GM12873 (cell line): ENCODE measurements around the gene SLC16A5.

ENCODE experiments used
- CTCF ChIP-seq: IDR thresholded peaks from 2 replicates; pipeline ENCODE4 v1.5.1; 2012; ENCODE audit warnings: low read depth, mild to moderate bottlenecking, moderate library complexity, low read length, control low read depth; ENCODE audit not compliant: insufficient read depth; ENCODE audit errors: missing control alignments

Gene SLC16A5

DNA sequence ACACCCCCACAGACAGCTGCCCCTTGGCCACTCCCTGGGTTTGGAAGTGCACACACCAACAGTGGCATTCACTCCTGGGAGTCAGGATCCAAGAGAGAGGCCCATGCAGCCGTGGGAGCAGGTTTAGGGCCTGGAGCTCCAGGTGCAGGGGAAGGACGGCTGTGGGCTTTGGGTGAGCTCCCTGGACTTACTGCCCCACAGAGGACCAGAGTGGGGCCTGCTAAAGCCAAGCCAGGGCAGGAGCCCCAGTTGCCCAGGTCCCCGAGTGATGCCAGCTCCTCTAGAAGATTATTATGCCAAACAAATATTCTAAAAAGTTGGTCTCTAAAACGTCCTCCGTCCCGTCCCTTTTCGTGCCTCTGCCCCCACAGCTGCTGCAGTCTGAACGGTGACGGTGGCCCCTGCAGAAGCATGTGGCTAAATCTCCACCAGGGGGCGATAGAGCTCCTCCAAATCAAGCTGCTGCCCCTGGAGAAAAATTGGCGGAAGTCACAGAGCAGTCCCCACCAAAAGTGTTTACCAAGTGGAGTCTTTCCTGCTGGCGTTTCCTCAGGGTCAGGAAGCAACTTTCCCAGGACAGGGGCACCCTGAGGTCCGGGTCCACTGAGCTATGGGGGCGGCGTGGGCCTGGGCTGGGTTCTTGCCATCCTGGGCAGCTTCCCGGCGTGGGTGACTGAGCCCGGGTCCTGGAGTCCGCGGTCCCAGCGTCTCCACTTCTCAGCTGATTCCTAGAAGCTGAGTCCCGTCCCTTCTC is 26.2 kb downstream of the SLC16A5 start:
- peak; percentile 90 for TF ChIP-seq CTCF

GRCh38 chr17:75114552-75115314 is 27.0 kb downstream of the SLC16A5 start:
- TF ChIP-seq CTCF, result no peak

- TF ChIP-seq CTCF, result no peak
Observed at GRCh38 chr17:75115555-75115954, 27.8 kb downstream of the SLC16A5 start.

GRCh38 chr17:75116737-75117136 is 29.0 kb downstream of the SLC16A5 start:
- TF ChIP-seq CTCF, result no peak

GRCh38 chr17:75118307-75118706 is 30.6 kb downstream of the SLC16A5 start:
- no peak for TF ChIP-seq CTCF

DNA sequence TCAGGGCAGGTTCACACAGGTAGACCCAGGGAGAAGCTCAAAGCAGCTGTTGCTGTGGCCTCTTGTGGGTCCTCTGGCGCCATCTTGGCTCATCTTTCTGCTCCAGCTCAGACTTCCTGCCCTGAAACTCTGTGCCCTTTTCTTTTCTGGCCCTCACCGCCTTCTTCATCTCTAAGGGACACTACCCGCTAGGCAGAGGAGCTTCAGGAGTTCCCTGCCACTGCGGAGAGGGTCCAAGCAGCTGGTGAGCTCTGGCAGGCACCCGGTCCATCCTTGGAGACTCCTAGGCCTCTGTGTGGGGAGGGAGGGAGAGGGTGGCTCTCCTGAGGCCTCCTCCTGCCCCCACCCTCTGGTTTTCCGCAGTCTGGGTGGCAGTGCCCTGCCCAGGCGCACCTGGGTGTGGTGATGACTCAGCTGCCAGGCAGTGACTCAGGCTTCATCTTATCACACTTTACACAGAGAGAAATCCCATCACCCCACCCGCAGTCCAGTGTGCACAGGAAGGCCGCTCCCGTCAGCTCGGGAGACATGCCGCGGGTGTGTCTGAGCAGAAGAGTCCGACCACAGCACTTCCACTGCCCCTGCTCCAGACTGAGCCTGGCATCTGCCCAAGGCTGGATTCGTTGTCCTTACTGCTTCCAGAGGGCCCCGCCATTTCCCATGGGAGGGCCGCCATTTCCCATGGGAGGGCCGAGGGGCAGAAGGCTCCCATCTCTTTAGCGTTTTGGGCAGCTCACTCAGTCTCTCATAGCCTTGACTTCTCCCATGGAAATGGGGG is 36.5 kb downstream of the SLC16A5 start:
- TF ChIP-seq CTCF, result no peak

GRCh38 chr17:75124819-75125162 is 37.0 kb downstream of the SLC16A5 start:
- no peak for TF ChIP-seq CTCF
